ENCODE measurements around the gene CHN2. TPM values are rescaled to one million over a fixed set of nuclear protein-coding genes. Genes with fewer than 3 reads are reported as not detected.

CHN2 gene
- total RNA-seq, 1 experiment from 2014 or later: 2.1 TPM

- RAD21 ChIA-PET (ENCODE audit: low non-redundant PET in 1 of 2, low total read pairs in 2 of 2, uncharacterized antibody in 2 of 2, unreplicated experiment in 2 of 2): no interaction called here
- BruUV-seq (replicated peaks): no TSS peak
- POLR2A ChIA-PET: no interaction called here
- H3K79me2 ChIP-seq (ENCODE audit: insufficient read depth, low read length): no peaks in the 10 kb centered on the region
- no peaks in the 10 kb centered on the region for H4K20me1 ChIP-seq (ENCODE audit: insufficient read depth)
- CTCF ChIA-PET: interaction anchor here (0.7 to 1.1 kb wide), 2 partner anchors 9 to 212 kb away, joined by 3 to 4 read pairs; no protein-coding TSS in a partner anchor
- H3K9me3 ChIP-seq (ENCODE audit: control insufficient read depth in 1 of 2, insufficient read depth in 1 of 2, low read depth in 1 of 2, low read length in 2 of 2): no peaks in the 10 kb centered on the region
- H3K4me3 ChIP-seq (replicated peaks in 1 of 2; ENCODE audit: low read depth in 1 of 2, low read length in 2 of 2): no peak overlapping the region
- no peak overlapping the region for H3K4me2 ChIP-seq (ENCODE audit: low read length)
- no peaks in the 10 kb centered on the region; the same call in 1 of the 2 replicates for H3K27me3 ChIP-seq (ENCODE audit: insufficient read depth, low read length)
- H3K4me1 ChIP-seq (ENCODE audit: control insufficient read depth in 1 of 2, insufficient read depth in 2 of 2, low read length in 2 of 2): no peaks in the 10 kb centered on the region; a peak in 1 of 4 replicates
- intact Hi-C loops (cut with micrococcal nuclease): no loop called here
- no peak overlapping the region for H2AFZ ChIP-seq (ENCODE audit: low read depth, low read length, poor library complexity, severe bottlenecking)
- no peaks in the 10 kb centered on the region for H3K36me3 ChIP-seq (ENCODE audit: control insufficient read depth in 1 of 2, insufficient read depth in 2 of 2, low read length in 2 of 2)
- ATAC-seq (no peak), DNase-seq (ENCODE audit: low read depth, low spot score) (no peak)
- no peaks in the 10 kb centered on the region for H3K9me2 ChIP-seq (ENCODE audit: insufficient read depth)
- H3K27ac ChIP-seq (ENCODE audit: low read depth, low read length): no peak overlapping the region
- no peak for TF ChIP-seq ZBTB33 (IDR thresholded peaks at IDR 0.05; ENCODE audit: extremely low read depth, insufficient replicate concordance, low read length)
- no peak for TF ChIP-seq ATF3 (IDR thresholded peaks at IDR 0.05)
- no peak for TF ChIP-seq EZH2 (IDR thresholded peaks at IDR 0.05)
- no peak for TF ChIP-seq SRF (IDR thresholded peaks at IDR 0.05; ENCODE audit: low read depth)
- TF ChIP-seq JUND (IDR thresholded peaks at IDR 0.05): no peak
- no peak for TF ChIP-seq RAD21 (IDR thresholded peaks at IDR 0.05; ENCODE audit: low read depth)
- TF ChIP-seq MAX (IDR thresholded peaks at IDR 0.05): no peak
- TF ChIP-seq CBX3 (IDR thresholded peaks at IDR 0.05; ENCODE audit: low read depth): no peak
- no peak for TF ChIP-seq FOSL1 (IDR thresholded peaks at IDR 0.05; ENCODE audit: low read depth)
- TF ChIP-seq SIN3A (IDR thresholded peaks at IDR 0.05; ENCODE audit: low read depth): no peak
- H3K9ac ChIP-seq (ENCODE audit: low read length): no peak overlapping the region
Observed at GRCh38 chr7:29300649-29301048, 106.1 kb downstream of the CHN2 start.

All from HCT116 (cell line).